ENCODE data around the gene EPHA3.

The EPHA3 gene

DNA sequence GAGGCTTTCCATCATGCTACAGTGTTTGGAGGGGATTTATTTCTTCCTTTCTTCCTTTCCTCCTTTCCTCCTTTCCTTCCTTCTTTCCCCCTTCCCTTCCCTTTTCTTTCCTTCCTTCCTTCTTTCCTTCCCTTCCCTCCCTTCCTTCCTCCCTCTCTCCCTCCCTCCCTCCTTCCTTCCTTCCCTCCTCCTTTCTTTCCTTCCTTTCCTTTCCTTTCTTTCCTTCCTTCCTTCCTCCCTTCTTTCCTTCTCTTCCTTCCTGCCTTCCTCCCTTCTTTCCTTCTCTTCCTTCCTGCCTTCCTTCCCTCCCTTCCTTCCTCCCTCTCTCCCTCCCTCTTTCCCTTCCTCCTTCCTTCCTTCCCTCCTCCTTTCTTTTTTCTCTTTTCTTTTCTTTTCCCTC lies 127.2 kb downstream of the EPHA3 start:
- DNase-seq: no peak

- no peak for DNase-seq
Measured at GRCh38 chr3:89238846-89239245, 131.4 kb downstream of the EPHA3 start.

DNA sequence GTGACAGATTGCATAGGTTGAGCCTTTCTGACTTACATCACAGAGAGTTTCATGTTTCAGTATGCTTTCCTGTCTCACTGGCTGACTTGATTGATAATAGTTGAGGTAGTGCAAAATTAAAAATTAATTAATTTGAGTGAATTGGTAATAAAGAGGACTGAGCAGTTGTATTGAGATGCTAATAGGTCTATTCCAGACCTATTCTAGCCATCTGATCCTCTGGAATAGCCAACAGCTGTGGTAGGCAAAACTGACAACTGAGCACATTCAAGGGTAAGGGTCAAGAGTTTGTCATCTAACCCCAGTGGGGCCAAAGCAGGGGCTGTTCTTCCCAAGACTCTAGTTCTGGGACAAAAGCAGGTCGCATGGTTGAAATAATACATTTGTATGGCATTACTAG lies 132.4 kb downstream of the EPHA3 start:
- DNase-seq: peak; percentile 35

GRCh38 chr3:89245612-89246011 lies 138.2 kb downstream of the EPHA3 start:
- peak; percentile 65 for DNase-seq

DNA sequence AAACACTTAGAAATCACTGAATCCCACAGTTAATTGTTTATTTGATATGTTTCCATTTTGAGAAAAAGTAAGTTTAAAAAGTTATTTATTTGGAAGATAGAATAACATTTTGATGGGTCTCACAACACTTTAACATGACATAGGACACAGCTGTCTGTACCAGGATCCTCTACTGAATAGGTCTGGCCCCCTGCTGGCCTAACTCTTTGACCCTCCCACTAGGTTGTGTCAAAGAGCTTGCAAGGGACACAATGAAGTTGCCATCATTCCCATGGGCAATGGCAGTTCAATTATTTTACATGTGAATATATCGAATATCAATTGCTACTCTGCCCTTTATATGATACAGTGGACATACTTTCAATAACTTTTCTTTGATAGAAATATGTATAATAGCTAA lies 138.9 kb downstream of the EPHA3 start:
- DNase-seq: peak; percentile 39

- DNase-seq: no peak
Measured at GRCh38 chr3:89250742-89251141, 143.3 kb downstream of the EPHA3 start.

DNA sequence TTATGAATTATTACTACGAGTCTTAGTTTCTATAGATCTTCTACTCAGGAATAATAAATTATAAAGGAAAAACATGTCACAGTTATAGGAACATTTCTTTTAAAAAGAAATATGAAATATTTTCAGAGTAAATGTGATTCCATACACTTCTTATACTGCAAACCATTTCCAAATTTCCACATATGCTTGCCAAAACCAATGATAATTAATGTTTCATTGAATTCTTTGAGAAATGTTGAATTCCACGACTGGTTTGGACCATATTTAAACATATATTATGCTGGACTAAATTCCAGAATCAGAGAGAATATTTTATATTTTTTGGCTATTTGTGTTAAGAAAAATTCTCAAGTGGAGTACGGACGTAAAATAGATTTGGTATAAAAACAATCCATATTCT lies 144.6 kb downstream of the EPHA3 start:
- DNase-seq: no peak

DNA sequence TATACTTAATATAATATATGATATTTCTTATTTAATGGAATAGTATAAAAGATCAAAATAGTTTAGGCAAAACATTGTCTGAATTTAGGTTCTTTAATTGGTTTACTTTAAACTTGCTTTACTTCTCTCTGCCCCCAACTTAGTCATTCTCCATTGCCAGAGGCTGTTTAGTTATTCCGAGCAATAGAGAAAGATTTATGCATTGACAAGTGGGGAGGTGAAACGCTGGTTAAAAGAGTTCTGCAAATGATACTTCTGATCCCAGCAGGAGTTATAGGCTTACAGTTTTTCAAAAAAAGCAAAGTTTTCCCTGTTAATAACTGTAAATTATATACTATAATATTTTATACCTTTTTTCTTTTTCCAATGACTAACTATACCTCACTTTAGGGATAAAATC lies 145.4 kb downstream of the EPHA3 start:
- DNase-seq: no peak

- no peak for DNase-seq
Measured at GRCh38 chr3:89256395-89256794, 149.0 kb downstream of the EPHA3 start.

GRCh38 chr3:89256882-89257281 lies 149.5 kb downstream of the EPHA3 start:
- DNase-seq: no peak

DNA sequence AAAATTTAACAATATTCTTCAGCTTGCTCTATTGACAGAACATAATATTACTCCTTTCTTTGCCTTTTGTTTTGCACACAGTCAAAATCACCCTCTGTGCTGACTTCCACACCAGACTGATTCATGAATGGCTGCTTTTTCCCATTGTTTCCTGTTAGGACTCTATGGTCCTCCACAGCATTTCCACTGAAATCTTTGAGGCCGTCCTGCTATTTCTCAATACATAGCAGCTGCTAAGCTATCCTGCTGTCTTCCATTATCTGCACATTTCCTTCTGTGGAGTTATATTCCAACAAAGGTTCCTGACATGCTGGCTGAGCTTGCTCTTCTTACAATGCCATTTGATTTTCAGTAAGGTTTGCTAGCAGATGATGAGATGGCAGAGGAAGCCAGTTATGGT lies 153.3 kb downstream of the EPHA3 start:
- DNase-seq: no peak

- no peak for DNase-seq
Measured at GRCh38 chr3:89261673-89262072, 154.3 kb downstream of the EPHA3 start.

DNA sequence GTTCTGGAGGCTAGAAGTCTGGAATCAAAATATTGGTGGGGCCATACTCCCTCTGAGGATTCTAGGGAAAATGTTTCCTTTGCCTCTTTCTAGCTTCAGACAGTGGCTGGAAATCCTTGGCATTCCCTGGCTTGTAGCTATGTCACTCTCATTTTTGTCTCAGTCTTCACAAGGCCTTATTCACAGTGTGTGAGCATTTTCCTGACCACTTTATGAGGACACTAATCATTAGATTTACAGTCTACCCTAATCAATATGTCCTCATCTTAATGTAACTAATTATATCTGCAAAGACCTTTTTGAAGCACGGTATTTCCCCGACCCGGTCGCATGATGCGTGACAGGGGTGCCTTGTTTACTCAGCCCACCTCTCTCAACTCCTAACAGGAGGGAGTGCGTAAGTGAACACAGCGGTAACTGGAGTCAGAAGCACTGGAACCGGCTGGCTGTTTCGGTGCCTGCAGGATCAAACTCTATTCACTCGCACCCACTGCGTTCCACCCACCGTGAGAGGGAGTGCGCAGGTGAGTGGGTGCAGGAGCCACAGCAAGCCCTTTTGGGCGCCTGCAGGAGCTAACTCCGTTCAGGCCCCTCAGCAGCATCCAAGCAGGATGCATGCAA lies 155.0 kb downstream of the EPHA3 start:
- no peak for DNase-seq

GRCh38 chr3:89264037-89264560 lies 156.7 kb downstream of the EPHA3 start:
- DNase-seq: no peak

GRCh38 chr3:89266074-89266473 lies 158.7 kb downstream of the EPHA3 start:
- no peak for DNase-seq

GRCh38 chr3:89268059-89268458 lies 160.6 kb downstream of the EPHA3 start:
- DNase-seq: no peak

DNA sequence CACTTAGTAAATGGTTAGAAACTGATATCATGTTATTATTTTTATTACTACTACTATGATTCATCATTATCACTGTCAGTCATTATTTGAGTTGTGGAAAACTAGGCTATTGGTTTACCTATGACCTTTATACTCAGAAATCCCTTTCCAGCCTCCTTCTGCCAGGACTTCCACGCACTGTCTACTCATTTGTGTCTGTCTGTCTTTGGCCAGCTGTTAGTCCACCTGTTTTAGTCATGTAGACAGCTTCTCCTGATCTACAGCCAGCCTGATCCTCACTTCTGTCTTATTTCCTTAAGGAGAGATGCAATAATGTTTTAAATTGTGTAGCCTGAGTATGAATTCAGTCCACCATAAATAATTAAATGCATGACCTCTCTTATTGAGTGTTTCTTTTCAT lies 162.8 kb downstream of the EPHA3 start:
- no peak for DNase-seq

- peak; percentile 73 for DNase-seq
Measured at GRCh38 chr3:89275001-89275400, 167.6 kb downstream of the EPHA3 start.

GRCh38 chr3:89276116-89276515 lies 168.7 kb downstream of the EPHA3 start:
- DNase-seq: no peak

- DNase-seq: no peak
Measured at GRCh38 chr3:89278302-89279025, 171.0 kb downstream of the EPHA3 start.

- no peak for DNase-seq
Measured at GRCh38 chr3:89280301-89280700, 172.9 kb downstream of the EPHA3 start.

GRCh38 chr3:89280822-89281365 lies 173.5 kb downstream of the EPHA3 start:
- DNase-seq: no peak

DNA sequence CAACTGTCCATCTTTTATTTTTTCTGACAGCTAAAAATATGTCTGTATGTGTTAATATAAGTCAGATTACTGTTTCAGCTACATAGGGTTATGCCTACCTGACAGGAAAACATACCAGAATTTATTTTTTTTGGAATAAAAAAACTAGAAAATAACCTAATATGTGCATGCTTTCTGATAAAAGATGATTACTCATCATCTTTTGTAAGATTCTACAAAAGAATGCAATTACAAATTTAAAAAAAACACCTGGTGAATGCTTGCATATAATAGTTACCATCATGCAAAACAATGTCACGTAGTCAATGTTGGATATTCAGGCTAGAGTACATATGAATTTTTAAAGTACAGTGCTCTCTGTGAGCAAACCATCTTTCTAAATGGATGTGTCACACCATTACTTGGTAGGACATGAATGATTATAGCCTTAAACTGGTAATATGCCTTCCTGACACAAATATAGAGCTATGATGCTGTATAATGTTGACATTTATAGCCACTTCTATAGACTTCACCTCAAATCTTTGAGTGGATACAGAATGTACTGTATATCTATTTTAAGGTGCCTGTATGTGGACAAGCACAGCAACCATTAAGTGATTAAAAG lies 180.6 kb downstream of the EPHA3 start:
- no peak for DNase-seq
